Bone marrow (tissue), 2 donors: ENCODE results near the gene FRYL.
"Not testable (repeated sequence)": the region's sequence is repeated elsewhere in the genome, so short reads cannot be mapped to it uniquely, and the experiment has no call there.

Source experiments
- DNase-seq, 2 donors: peaks; one replicate each; lab custom pipeline; 2025; lab: John Stamatoyannopoulos, UW

FRYL gene

GRCh38 chr4:48698029-48698971, 81.8 kb downstream of the FRYL start:
- peak in 1 of 2 donors; percentile 2 for DNase-seq

GRCh38 chr4:48697516-48697915, 82.6 kb downstream of the FRYL start:
- not testable (repeated sequence) for DNase-seq

- no peak for DNase-seq
Observed at GRCh38 chr4:48694824-48695223, 85.3 kb downstream of the FRYL start.

- DNase-seq = no peak
Observed at GRCh38 chr4:48693856-48694574, 86.1 kb downstream of the FRYL start.

- DNase-seq = no peak
Observed at GRCh38 chr4:48692897-48693296, 87.2 kb downstream of the FRYL start.

GRCh38 chr4:48692044-48692443, 88.0 kb downstream of the FRYL start:
- DNase-seq = no peak

GRCh38 chr4:48688953-48689352, 91.1 kb downstream of the FRYL start:
- no peak for DNase-seq

GRCh38 chr4:48687313-48688051, 92.6 kb downstream of the FRYL start:
- no peak for DNase-seq

GRCh38 chr4:48686369-48686768, 93.7 kb downstream of the FRYL start:
- DNase-seq = no peak

- DNase-seq = peak in 1 of 2 donors; percentile 53
Observed at GRCh38 chr4:48683784-48684666, 96.1 kb downstream of the FRYL start.

GRCh38 chr4:48682870-48683269, 97.2 kb downstream of the FRYL start:
- DNase-seq = not testable (repeated sequence)

- peak in 1 of 2 donors; percentile 18 for DNase-seq
Observed at GRCh38 chr4:48681856-48682255, 98.2 kb downstream of the FRYL start.

- no peak for DNase-seq
Observed at GRCh38 chr4:48680848-48681568, 99.1 kb downstream of the FRYL start.

- no peak for DNase-seq
Observed at GRCh38 chr4:48673537-48673936, 106.5 kb downstream of the FRYL start.

GRCh38 chr4:48670587-48670986, 109.5 kb downstream of the FRYL start:
- DNase-seq = no peak

GRCh38 chr4:48669086-48669485, 111.0 kb downstream of the FRYL start:
- no peak for DNase-seq

- DNase-seq = no peak
Observed at GRCh38 chr4:48668254-48669017, 111.6 kb downstream of the FRYL start.

- DNase-seq = no peak
Observed at GRCh38 chr4:48667148-48667547, 112.9 kb downstream of the FRYL start.

GRCh38 chr4:48665555-48666186, 114.4 kb downstream of the FRYL start:
- no peak for DNase-seq
